NCI-H2227 treated with DMSO at 0.1 percent for 48 hours (cell line): ENCODE measurements around the gene DCAF11.

ENCODE experiments used
- DNase-seq: peaks from one replicate; lab custom pipeline; 2025; lab: John Stamatoyannopoulos, UW

Gene DCAF11

DNA sequence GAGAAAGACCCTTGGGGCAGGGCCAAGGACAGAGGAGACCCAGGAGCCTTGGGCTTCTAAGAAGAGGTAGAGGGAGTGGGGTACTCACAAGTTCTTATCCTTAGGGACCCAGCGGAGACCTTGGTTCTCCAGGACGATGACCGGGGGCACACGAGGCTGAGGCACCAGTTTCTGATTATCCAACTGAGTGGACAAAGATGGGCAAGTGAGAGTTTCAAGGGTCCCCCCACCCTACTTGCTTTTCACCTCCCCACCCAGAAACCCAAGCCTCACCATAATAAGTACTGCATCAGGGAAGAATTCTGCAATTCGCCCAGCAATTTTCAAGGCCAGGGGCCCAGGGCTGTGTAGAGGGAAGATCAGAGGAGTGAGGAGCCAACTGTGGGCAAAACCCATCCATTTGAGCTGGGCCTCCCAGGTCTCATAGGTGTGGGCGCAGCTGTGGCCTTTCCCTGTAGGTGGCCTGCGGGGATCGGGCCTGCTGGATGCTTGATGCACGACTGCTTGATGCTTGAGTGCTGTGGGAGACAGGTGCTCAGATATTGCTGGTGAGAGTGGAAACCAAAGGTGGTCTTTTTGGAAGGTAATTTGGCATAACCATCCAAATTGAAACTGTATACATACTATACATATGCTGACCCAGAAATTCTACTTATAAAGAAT lies 24.8 kb downstream of the DCAF11 start:
- DNase-seq, result no peak

DNA sequence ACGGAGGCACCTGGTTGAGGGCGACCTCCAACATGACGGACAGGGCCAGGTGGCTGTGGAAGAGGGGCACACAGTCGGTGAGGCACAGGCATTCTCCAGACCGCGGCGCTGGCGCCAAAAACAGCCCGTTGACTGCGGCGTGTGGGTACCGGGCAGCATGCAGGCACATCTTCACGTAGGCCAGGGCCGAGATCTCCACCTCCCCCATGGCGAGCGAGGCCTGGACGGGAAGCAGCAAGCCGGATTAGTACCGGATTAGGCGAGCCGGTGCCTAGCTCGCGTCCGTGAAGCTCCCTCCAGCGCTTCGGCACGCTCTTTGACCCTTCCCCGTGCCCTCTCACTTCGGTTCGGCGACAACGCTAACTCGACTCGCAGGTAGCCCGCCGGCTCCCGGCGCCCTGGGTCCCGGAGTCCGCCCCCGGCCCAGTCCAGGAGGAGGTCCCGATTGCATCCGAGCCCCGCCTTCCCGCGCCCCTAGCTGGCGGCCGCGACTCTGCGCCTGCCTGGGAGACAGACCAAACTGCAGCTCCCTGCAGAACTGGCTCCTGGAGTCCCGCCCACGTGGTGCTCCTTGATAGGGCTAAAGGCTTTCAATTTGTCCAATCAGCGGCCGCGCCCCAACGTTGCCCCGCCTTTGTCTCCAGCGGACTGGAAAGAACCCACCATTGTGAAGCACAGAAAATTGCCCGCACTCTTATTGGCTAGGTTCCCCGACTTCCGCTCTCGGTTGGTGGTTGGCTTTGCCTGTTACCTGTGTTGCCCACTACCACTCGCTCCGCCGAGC lies 26.7 kb downstream of the DCAF11 start, which contains the start of gene EMC9:
TSS of gene EMC9 (minus strand) at position 495 of the 784 bp plus-strand sequence. CDS start at position 208, 287 bp downstream.
- peak; percentile 99 for DNase-seq

DNA sequence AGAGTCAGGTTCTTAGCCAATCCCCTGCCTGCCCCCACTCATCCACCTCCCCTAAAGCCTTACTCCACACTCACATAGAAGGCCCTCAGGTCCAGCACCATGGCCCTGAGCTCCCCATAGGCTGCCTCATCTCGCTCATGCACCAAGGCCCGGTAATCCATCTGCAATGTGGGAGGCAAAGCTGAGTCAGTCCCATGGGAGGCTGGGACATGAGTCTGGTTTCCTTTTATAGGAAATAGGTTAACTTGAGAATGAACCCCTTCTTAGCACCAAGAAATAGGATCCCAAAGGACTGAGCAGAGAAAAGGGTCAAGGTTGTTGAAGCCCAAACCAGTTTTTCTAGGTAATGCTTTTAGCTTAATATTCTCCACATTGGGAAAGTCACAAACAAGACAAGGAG lies 28.9 kb downstream of the DCAF11 start:
- no peak for DNase-seq

DNA sequence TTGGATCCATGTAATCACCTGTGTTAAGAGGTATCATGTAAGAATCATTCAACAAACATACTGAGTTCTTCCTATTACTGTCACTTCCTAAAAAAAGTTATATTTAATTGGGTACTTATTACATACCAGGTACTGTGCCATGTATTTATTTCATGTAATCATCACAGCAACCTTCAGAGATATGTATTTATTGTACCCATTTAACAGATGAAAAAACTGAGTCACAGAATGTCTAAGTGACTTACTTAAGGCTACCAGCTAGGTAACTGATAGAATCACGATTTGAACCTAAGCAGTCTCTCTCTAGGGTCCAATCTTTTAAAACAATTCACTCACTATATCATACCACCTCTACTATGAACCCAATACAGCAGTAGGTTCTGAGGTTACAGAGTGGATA lies 29.9 kb downstream of the DCAF11 start:
- DNase-seq, result no peak

DNA sequence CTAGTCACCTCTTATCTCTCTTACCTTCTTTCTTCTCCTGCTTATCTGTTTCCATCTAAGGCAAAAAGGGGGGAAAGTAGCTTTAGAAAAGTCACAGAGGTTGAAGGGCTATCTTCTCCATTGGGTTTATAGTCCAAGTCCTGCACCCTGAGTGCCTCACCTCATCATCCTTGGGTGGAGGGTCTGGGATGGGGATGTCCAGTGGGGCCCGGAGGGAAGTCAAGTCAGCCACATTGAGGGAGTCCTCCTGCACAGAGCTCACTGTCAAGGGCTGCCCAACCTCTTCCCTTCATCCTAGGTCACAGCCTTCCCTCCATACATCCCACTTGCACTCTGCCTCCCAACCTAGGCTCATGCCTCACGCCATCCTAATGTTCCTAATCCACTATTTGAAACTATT lies 30.6 kb downstream of the DCAF11 start:
- no peak for DNase-seq

DNA sequence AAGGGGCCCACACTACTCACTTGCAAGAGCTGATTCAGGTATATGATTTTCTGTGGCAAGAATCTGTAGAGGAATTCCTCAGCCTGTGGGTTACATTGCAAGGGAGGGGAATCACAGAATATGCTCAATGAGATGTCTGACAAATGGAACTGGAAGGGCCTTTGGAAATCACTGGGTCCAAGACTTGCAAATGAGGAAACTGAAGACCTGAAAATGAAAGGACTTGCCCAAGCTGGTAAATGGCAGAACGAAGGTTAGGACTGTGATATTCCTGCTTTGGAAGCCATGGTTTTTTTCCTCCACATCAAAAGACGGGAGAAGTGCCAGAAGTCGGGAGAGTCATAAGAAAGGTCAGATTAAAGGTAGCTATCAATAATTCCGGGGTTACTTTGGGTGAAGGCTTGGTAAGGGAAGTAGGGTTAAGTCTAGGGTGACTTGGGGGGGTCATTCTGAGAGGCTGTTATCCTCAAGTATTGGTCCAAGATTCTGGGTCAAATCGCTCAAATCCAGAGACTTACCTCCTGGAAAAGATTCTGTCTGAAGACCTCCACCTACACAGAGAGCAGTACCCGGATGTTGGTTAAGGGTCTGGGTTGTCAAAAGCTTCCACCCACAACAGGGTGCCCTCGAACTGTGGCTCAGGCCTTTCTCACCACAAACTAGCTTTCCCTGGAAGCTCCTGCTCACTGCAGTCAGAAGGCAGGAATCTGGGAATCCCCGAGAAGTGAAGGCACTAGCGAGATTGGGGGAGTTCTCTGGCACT lies 31.3 kb downstream of the DCAF11 start:
- no peak for DNase-seq

DNA sequence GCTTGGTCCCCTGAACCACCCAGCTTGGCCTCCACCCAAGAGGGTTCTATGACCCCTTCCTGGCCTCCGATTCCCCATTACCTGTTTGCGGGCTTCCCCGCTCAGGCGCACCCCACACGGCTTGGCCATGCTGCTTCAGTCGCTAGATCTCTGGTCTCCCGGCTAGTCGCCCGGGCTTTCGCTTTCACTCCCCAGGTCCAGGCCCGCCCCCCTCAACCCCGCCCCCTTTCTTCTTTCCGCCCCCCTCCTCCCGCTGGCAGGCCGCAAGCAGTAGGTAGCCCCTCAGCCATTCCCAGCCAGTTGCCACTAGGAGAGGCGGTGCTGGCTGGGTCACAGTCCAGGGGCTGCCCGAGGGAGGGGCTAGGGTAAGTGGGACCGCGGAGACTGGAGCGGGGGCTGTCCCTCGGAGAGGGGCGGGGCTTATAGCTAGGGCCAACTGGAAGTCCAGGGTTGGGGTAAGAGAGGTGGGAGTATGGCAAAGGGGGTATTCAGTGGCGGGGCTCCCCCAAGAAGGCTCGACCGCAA lies 31.9 kb downstream of the DCAF11 start, which contains the start of gene PSME2:
TSS of gene PSME2 (minus strand) at position 158 of the 525 bp plus-strand sequence. CDS start at position 129, 29 bp downstream.
- peak; percentile 96 for DNase-seq

DNA sequence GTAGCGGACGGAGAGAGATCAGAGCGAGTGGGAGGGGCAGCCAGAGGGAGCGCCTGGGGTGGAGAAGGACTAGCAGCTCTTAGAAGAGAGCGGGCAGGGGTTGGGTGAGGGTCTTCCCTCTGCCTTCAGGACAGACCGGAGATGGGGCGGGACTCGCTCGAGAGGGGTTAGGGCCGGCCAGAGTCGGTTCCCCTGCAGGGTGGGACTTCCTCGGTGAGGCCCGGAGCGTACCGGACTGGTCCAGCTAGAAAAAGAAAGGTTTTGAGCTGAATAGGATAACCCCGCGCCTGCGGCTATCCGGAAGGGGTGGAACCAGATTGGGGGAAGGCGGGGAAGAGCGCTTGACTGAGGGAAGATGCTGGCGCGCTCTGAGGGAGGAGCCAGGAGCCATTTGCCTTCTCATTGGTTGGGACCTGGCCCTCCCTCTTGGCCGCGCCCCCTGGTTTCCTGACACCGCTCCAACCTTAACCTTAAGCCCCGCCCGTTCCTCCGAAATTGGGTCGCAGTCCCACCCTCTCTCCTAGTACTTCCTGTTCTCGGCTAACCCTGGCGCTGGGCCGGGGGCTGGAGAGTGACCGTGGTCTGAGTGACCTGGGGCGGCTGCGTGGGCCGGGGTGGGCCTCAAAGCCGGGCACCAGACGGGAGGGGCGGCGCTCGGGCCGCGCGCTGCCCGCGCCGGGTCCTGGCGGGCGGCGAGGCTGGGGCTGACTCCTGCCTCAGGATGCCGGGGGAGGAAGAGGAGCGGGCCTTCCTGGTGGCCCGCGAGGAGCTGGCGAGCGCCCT lies 32.6 kb downstream of the DCAF11 start, which contains the start of gene RNF31:
TSS of gene RNF31 (plus strand) at position 521 of the 783 bp plus-strand sequence. CDS start at position 722, 201 bp downstream.
- peak; percentile 97 for DNase-seq

DNA sequence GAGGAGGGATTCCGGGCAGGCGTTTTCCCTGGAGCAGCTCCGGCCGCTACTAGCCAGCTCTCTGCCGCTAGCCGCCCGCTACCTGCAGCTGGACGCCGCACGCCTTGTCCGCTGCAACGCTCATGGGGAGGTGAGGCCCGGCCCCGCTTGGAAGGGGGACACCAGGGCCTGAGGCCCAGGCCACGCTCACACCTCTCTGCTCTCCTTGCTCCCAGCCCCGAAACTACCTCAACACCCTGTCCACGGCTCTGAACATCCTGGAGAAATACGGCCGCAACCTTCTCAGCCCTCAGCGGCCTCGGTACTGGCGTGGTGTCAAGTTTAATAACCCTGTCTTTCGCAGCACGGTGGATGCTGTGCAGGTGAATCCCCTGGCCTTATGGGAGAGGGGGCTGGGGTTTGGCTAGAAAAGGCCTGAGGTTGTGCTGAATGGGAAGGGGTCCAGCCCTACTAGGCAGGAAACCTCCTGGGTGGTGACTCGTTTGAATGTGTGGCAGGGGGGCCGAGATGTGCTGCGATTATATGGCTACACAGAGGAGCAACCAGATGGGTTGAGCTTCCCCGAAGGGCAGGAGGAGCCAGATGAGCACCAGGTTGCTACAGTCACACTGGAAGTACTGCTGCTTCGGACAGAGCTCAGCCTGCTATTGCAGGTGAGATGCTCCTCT lies 33.3 kb downstream of the DCAF11 start:
- no peak for DNase-seq

DNA sequence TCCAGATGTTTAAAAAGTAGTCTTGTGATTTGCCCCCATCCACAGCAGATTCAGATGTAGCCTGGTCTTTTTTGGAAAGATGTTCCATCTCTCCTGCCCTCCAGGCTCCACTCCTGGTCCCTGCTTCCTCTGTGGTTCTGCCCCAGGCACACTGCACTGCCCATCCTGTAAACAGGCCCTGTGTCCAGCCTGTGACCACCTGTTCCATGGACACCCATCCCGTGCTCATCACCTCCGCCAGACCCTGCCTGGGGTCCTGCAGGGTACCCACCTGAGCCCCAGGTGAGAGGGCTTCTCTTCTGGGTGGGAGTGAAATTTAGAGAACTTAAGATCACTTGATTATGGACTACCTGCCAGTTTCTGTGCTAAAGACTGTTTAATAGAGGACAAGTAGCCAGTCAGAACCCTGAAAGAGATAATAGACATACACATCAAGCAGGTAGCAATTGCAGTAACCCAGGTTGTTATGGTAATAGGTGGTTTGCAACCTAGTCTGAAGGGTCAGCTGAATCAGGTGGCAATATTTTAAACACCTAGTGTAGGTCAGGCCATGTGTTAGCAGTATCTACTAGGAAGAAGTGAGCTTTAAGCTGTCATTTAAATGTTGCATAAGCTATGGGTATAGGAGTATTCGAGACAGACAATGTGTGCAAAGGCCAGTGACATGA lies 34.9 kb downstream of the DCAF11 start:
- DNase-seq, result no peak

DNA sequence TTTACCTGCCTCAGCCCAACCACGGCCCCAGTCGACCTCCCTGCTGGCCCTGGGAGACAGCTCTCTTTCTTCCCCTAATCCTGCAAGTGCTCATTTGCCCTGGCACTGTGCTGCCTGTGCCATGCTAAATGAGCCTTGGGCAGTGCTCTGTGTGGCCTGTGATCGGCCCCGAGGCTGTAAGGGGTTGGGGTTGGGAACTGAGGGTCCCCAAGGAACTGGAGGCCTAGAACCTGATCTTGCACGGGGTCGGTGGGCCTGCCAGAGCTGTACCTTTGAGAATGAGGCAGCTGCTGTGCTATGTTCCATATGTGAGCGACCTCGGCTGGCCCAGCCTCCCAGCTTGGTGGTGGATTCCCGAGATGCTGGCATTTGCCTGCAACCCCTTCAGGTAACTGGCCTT lies 35.5 kb downstream of the DCAF11 start:
- DNase-seq, result no peak

DNA sequence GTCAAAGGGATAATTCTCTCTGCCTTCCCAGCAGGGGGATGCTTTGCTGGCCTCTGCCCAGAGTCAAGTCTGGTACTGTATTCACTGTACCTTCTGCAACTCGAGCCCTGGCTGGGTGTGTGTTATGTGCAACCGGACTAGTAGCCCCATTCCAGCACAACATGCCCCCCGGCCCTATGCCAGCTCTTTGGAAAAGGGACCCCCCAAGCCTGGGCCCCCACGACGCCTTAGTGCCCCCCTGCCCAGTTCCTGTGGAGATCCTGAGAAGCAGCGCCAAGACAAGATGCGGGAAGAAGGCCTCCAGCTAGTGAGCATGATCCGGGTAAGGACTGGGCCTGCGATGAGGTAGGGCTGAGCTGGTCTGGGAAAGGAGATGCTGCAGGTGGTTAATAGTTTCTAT lies 36.0 kb downstream of the DCAF11 start:
- no peak for DNase-seq

DNA sequence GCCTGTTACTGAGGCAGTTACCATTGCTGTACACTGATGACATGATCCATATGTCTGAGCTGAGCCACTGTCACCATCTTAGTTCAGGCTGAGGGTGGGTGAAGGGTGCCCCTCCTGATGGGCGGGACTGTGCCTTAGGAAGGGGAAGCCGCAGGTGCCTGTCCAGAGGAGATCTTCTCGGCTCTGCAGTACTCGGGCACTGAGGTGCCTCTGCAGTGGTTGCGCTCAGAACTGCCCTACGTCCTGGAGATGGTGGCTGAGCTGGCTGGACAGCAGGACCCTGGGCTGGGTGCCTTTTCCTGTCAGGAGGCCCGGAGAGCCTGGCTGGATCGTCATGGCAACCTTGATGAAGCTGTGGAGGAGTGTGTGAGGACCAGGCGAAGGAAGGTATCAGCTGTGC lies 36.4 kb downstream of the DCAF11 start:
- DNase-seq, result no peak

DNA sequence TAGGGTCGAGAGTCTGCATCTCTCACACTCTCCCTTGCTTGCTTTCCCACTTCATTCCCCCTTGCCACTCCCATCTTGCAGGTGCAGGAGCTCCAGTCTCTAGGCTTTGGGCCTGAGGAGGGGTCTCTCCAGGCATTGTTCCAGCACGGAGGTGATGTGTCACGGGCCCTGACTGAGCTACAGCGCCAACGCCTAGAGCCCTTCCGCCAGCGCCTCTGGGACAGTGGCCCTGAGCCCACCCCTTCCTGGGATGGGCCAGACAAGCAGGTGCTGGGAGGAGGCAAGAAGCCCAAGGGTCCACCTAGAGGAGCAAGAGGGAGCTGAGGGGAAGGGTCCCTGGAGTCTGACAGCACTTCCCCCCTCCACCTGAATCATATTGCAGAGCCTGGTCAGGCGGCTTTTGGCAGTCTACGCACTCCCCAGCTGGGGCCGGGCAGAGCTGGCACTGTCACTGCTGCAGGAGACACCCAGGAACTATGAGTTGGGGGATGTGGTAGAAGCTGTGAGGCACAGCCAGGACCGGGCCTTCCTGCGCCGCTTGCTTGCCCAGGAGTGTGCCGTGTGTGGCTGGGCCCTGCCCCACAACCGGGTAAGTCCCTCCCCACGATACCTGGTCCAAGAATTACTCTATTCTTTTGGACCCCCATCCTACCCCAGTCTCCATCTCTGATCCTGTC lies 37.0 kb downstream of the DCAF11 start:
- no peak for DNase-seq

DNA sequence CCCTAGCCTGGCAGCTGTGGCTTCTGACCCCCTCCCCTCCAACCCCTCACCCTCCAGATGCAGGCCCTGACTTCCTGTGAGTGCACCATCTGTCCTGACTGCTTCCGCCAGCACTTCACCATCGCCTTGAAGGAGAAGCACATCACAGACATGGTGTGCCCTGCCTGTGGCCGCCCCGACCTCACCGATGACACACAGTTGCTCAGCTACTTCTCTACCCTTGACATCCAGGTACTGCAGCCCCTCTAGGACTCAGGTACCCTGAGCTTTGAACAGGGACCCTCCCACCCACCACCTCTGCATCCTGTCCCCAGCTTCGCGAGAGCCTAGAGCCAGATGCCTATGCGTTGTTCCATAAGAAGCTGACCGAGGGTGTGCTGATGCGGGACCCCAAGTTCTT lies 40.5 kb downstream of the DCAF11 start:
- DNase-seq, result no peak

DNA sequence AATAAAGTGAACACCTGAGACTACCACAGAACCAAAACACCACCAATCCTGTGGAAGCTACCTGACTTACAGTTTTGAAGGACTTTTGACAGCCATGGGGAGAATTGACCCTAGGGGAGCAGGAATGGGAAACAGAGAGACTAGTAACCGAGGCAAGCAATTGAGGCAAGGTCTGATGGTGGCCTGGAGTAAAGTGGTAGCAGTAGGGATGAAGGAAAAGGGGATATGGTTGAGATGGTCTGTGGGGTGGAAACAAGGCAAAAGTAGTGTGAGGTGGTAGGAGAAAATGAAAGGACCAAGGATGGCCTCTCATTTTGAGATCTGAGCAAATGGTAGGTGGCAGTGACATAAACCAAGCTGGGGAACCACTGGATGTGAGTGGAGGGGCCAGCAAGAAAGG lies 42.3 kb downstream of the DCAF11 start:
- DNase-seq, result no peak

DNA sequence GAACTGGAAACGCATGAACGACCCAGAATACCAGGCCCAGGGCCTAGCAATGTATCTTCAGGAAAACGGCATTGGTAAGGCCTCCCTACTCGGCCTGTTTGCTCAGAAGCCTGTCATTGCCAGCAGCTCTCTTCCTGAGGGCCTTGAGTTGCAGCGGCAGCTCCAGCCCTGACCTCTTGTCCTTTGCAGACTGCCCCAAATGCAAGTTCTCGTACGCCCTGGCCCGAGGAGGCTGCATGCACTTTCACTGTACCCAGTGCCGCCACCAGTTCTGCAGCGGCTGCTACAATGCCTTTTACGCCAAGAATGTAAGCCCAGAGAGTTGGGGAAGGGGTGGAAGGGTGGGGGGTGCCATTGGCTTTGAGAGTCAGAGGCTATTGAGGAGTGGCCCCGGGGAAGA lies 42.8 kb downstream of the DCAF11 start:
- DNase-seq, result no peak

DNA sequence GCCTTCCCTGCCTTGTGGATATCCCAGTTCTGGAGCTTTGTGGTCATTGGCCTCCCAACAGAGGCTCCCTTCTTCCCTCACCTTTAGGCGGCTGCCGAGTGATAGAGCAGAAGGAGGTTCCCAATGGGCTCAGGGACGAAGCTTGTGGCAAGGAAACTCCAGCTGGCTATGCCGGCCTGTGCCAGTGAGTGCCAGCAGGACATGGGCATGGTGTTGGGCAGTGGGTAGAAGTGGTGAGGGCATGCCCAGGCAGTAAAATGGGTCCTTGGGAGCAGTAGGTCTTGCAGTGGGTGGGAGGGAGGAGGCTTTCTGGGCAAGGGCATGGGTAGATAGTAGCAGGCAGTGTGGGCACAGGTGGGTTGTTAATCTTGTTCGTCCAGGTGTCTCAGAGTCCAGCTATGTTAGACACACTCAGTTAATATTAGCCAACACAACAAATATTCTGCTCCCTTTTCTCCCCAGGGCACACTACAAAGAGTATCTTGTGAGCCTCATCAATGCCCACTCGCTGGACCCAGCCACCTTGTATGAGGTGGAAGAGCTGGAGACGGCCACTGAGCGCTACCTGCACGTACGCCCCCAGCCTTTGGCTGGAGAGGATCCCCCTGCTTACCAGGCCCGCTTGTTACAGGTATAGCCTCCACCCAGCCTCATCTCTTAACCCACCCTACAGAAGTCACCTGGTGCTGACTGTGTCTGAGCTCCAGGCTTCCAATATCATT lies 45.4 kb downstream of the DCAF11 start:
- no peak for DNase-seq

DNA sequence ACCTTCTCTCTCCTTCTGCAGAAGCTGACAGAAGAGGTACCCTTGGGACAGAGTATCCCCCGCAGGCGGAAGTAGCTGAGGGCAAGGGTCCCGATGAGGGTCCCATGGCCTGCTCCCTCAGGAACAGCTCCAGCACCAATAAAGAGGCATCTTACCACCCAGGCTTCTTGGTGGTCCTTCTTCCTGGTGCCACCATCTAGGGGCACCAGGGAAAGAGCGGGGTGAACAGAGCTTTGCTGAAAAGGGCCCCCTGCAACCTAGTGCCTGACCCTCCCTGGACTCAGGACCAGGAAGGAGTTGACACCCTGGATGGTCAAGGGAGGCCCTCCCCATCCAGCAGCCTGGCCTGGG lies 45.9 kb downstream of the DCAF11 start:
- DNase-seq, result no peak
